Panc1 (cell line): ENCODE data around the gene CASP5. TPM values are rescaled to one million over a fixed set of nuclear protein-coding genes. Genes with fewer than 3 reads are reported as not detected.

ENCODE experiments used
- ATAC-seq: fragments of 200-7000 bp; cut with Tn5 transposase; 2 replicates; pipeline ENCODE4 v1.9.1; 2020; ENCODE audit warnings: mild to moderate bottlenecking, moderate library complexity
- BruUV-seq: library from RNA; stranded (reverse); fragments of 400-500 nt; replicated peaks from 2 replicates; lab custom pipeline; 2021; lab: Mats Ljungman, UMichigan
- CTCF ChIA-PET: fragments of 300-600 bp; sonication (Branson Sonifier 250); formaldehyde crosslinking; loops from one replicate; lab custom pipeline; 2022; ENCODE audit warnings: antibody characterized with exemption; lab: Charles Lee
- POLR2A ChIA-PET: fragments of 300-600 bp; sonication (Branson Sonifier 250); formaldehyde crosslinking; loops from one replicate; lab custom pipeline; 2022; ENCODE audit warnings: antibody characterized with exemption; lab: Charles Lee
- DNase-seq: peaks from one replicate; pipeline ENCODE4 v3.0.0-alpha.2; 2010; ENCODE audit warnings: low read depth, low spot score
- H3K27ac ChIP-seq: 2 replicates; pipeline ENCODE4 v1.5.1; 2011; ENCODE audit warnings: mild to moderate bottlenecking, low read length, inconsistent platforms
- H3K27me3 ChIP-seq: fragments of 200-500 bp; sonication (Bioruptor generic); 2 replicates; pipeline ENCODE4 v1.6.0; 2014; ENCODE audit warnings: low read length, inconsistent platforms; ENCODE audit not compliant: control insufficient read depth, insufficient read depth
- H3K36me3 ChIP-seq: fragments of 200-500 bp; sonication (Bioruptor generic); 2 replicates; pipeline ENCODE4 v1.5.1; 2014; ENCODE audit warnings: inconsistent platforms, mild to moderate bottlenecking, low read length, moderate library complexity; ENCODE audit not compliant: control insufficient read depth, insufficient read depth
- H3K4me1 ChIP-seq: 2 replicates; pipeline ENCODE4 v1.5.1; 2011; ENCODE audit warnings: inconsistent platforms, mild to moderate bottlenecking, low read length, moderate library complexity; ENCODE audit not compliant: control insufficient read depth, insufficient read depth
- H3K4me3 ChIP-seq, 2 experiments: 2 replicates each; pipeline ENCODE4 v1.5.1; 2011 to 2012; ENCODE audit warnings: low read depth in 2 of 2, low read length in 2 of 2, mild to moderate bottlenecking in 2 of 2, inconsistent platforms in 1 of 2, moderate library complexity in 1 of 2
- H3K9me3 ChIP-seq: fragments of 200-500 bp; sonication (Bioruptor generic); 2 replicates; pipeline ENCODE4 v1.5.1; 2014; ENCODE audit warnings: low read depth, mild to moderate bottlenecking, inconsistent platforms, low read length, moderate library complexity; ENCODE audit not compliant: control insufficient read depth, insufficient read depth
- POLR2AphosphoS5 ChIP-seq: IDR thresholded peaks from 2 replicates; pipeline ENCODE4 v1.6.1; 2012; ENCODE audit warnings: mild to moderate bottlenecking, low read depth, low read length, moderate library complexity
- SIN3A ChIP-seq: IDR thresholded peaks from 2 replicates; pipeline ENCODE4 v1.6.1; 2012; ENCODE audit warnings: low read depth, mild to moderate bottlenecking, low read length, moderate library complexity, borderline replicate concordance; ENCODE audit not compliant: insufficient read depth
- TCF7L2 ChIP-seq: IDR thresholded peaks from 2 replicates; pipeline ENCODE4 v1.6.1; 2011; ENCODE audit warnings: mild to moderate bottlenecking, low read depth, low read length, inconsistent platforms
- in situ Hi-C: cut with HindIII; loops from 2 replicates; pipeline ENCODE4 v1.10.0; 2016; ENCODE audit warnings: low sequenced_read_pairs, low pct_unique_long_range_greater_than_20kb
- intact Hi-C: fragments of 100-400 bp; cut with micrococcal nuclease; formaldehyde crosslinking; loops from one replicate; pipeline ENCODE4 v1.10.0; 2022; ENCODE audit not compliant: unreplicated experiment
- total RNA-seq: library from RNA; stranded (reverse); gene quantifications from one replicate; pipeline ENCODE4 v1.2.1, GENCODE V29; 2021; ENCODE audit not compliant: unreplicated experiment
- TF ChIP-seq, protein P1 (sequence below), 2 experiments: IDR thresholded peaks; 2 replicates each; pipeline ENCODE4 v1.6.1; 2011 to 2012; ENCODE audit warnings: low read depth in 2 of 2, control low read depth in 1 of 2, low read length in 1 of 2, mild to moderate bottlenecking in 1 of 2, moderate library complexity in 1 of 2; ENCODE audit not compliant: insufficient read depth in 1 of 2
- TF ChIP-seq, protein P2 (sequence below): fragments of 450-650 bp; IDR thresholded peaks from 2 replicates; pipeline ENCODE4 v1.5.1; 2017; ENCODE audit warnings: mild to moderate bottlenecking

Gene CASP5
- total RNA-seq, 1 experiment from 2014 or later: not detected

DNA sequence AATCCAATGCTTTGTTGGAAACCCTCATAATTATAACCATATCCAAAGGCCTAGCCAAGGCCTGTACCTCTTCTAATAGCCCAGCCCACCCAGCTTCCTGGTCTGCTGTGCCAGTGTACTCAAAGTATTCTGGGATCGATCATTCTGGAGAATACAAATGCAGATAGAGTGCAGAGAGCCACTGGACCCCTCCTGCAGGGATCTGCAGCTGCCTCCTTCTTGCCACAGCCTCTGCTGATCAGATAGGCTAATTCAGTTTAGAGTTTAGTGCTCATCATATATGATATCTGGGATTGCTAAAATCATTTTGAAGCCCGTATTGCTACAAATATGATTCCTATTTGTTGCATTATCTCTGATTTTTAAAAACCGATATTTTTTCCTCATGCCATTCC lies 17.5 kb downstream of the CASP5 start:
- no peak for ATAC-seq
- no peaks in the 10 kb centered on the region for H3K36me3 ChIP-seq
- H3K27me3 ChIP-seq: no peaks in the 10 kb centered on the region
- TF ChIP-seq, protein P1, sequence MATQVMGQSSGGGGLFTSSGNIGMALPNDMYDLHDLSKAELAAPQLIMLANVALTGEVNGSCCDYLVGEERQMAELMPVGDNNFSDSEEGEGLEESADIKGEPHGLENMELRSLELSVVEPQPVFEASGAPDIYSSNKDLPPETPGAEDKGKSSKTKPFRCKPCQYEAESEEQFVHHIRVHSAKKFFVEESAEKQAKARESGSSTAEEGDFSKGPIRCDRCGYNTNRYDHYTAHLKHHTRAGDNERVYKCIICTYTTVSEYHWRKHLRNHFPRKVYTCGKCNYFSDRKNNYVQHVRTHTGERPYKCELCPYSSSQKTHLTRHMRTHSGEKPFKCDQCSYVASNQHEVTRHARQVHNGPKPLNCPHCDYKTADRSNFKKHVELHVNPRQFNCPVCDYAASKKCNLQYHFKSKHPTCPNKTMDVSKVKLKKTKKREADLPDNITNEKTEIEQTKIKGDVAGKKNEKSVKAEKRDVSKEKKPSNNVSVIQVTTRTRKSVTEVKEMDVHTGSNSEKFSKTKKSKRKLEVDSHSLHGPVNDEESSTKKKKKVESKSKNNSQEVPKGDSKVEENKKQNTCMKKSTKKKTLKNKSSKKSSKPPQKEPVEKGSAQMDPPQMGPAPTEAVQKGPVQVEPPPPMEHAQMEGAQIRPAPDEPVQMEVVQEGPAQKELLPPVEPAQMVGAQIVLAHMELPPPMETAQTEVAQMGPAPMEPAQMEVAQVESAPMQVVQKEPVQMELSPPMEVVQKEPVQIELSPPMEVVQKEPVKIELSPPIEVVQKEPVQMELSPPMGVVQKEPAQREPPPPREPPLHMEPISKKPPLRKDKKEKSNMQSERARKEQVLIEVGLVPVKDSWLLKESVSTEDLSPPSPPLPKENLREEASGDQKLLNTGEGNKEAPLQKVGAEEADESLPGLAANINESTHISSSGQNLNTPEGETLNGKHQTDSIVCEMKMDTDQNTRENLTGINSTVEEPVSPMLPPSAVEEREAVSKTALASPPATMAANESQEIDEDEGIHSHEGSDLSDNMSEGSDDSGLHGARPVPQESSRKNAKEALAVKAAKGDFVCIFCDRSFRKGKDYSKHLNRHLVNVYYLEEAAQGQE (IDR thresholded peaks at IDR 0.05; ENCODE audit: insufficient read depth in 1 of 2, low read depth in 2 of 2, low read length in 1 of 2): no peak
- TF ChIP-seq SIN3A: no peak
- no peak for TF ChIP-seq TCF7L2
- no TSS peak for BruUV-seq
- ChIA-PET CTCF (no interaction called here), POLR2A (no interaction called here)
- H3K4me1 ChIP-seq: no peaks in the 10 kb centered on the region
- DNase-seq: no peak
- H3K9me3 ChIP-seq: no peaks in the 10 kb centered on the region
- no peak overlapping the region for H3K4me3 ChIP-seq
- in situ Hi-C loops: no loop called here
- intact Hi-C loops: no loop called here
- H3K27ac ChIP-seq: no peak overlapping the region

DNA sequence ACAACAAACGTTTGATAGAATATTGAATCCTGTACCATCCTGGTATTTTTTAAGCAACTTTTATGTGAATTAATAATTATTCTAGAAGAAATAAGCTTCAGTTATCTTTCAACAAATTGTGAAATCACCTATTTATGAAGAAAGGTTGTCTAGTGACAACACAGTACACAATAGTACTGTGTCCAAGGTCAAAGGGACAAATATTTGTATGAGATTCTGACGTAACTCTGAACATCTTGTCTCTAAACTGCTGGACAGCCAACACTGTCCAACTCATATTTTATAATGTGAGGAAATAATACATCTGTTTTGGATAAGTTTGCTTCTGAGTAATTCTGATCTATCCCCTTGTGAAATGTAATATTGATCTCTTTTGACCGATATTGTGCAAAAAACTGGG lies 18.9 kb downstream of the CASP5 start:
- Histone ChIP-seq H3K4me1 (no peaks in the 10 kb centered on the region), H3K9me3 (no peaks in the 10 kb centered on the region), H3K36me3 (no peaks in the 10 kb centered on the region), H3K4me3 (no peak overlapping the region), H3K27ac (no peak overlapping the region), H3K27me3 (no peaks in the 10 kb centered on the region)
- no TSS peak for BruUV-seq
- ChIA-PET CTCF (no interaction called here), POLR2A (no interaction called here)
- no peak for DNase-seq
- intact Hi-C loops (no loop called here), in situ Hi-C loops (no loop called here)
- no peak for ATAC-seq
- TF ChIP-seq, protein P2, sequence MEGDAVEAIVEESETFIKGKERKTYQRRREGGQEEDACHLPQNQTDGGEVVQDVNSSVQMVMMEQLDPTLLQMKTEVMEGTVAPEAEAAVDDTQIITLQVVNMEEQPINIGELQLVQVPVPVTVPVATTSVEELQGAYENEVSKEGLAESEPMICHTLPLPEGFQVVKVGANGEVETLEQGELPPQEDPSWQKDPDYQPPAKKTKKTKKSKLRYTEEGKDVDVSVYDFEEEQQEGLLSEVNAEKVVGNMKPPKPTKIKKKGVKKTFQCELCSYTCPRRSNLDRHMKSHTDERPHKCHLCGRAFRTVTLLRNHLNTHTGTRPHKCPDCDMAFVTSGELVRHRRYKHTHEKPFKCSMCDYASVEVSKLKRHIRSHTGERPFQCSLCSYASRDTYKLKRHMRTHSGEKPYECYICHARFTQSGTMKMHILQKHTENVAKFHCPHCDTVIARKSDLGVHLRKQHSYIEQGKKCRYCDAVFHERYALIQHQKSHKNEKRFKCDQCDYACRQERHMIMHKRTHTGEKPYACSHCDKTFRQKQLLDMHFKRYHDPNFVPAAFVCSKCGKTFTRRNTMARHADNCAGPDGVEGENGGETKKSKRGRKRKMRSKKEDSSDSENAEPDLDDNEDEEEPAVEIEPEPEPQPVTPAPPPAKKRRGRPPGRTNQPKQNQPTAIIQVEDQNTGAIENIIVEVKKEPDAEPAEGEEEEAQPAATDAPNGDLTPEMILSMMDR: no peak
- no peak for TF ChIP-seq SIN3A
- no peak for TF ChIP-seq POLR2AphosphoS5
- TF ChIP-seq, protein P1 (IDR thresholded peaks at IDR 0.05; ENCODE audit: insufficient read depth in 1 of 2, low read depth in 2 of 2, low read length in 1 of 2): no peak
- TF ChIP-seq TCF7L2: no peak
